GM23338 (cell line): ENCODE measurements around the gene SNORC. TPM values are rescaled to one million over a fixed set of nuclear protein-coding genes. Genes with fewer than 3 reads are reported as not detected.

Experiments
- ATAC-seq: fragments of 200-7000 bp; cut with Tn5 transposase; 3 replicates; pipeline ENCODE4 v1.9.1; 2020
- DNase-seq: peaks from one replicate; pipeline ENCODE4 v3.0.0-alpha.2; 2015; ENCODE audit warnings: low spot score
- H2AFZ ChIP-seq: fragments of 200-600 bp; sonication (generic); 2 replicates; pipeline ENCODE4 v1.8.0; 2016; ENCODE audit warnings: antibody characterized with exemption, mild to moderate bottlenecking, moderate library complexity
- H3F3A ChIP-seq: fragments of 200-600 bp; sonication (generic); replicated peaks from 2 replicates; pipeline ENCODE4 v1.8.0; 2017; ENCODE audit warnings: antibody characterized with exemption, mixed run types, low read depth
- H3K27ac ChIP-seq: fragments of 200-600 bp; sonication (generic); 2 replicates; pipeline ENCODE4 v1.6.1; 2016; ENCODE audit warnings: low read depth
- H3K27me3 ChIP-seq: fragments of 200-600 bp; sonication (generic); 2 replicates; pipeline ENCODE4 v1.8.0; 2016; ENCODE audit warnings: mild to moderate bottlenecking, mixed run types, moderate library complexity; ENCODE audit not compliant: insufficient read depth
- H3K36me3 ChIP-seq: fragments of 200-600 bp; sonication (generic); 2 replicates; pipeline ENCODE4 v1.8.0; 2016; ENCODE audit warnings: mild to moderate bottlenecking; ENCODE audit not compliant: insufficient read depth
- H3K4me1 ChIP-seq: fragments of 200-600 bp; sonication (generic); 2 replicates; pipeline ENCODE4 v1.8.0; 2016; ENCODE audit warnings: mild to moderate bottlenecking, moderate library complexity; ENCODE audit not compliant: insufficient read depth
- H3K4me2 ChIP-seq: fragments of 200-600 bp; sonication (generic); 2 replicates; pipeline ENCODE4 v1.7.1; 2017; ENCODE audit warnings: mixed run types
- H3K4me3 ChIP-seq: fragments of 200-600 bp; sonication (generic); 2 replicates; pipeline ENCODE4 v1.6.1; 2016; ENCODE audit warnings: mixed run types
- H3K79me2 ChIP-seq: fragments of 200-600 bp; sonication (generic); replicated peaks from 2 replicates; pipeline ENCODE4 v1.8.0; 2017; ENCODE audit warnings: mild to moderate bottlenecking; ENCODE audit not compliant: insufficient read depth
- H3K9me2 ChIP-seq: fragments of 200-600 bp; sonication (generic); 2 replicates; pipeline ENCODE4 v1.8.0; 2017; ENCODE audit not compliant: insufficient read depth
- H4K20me1 ChIP-seq: fragments of 200-600 bp; sonication (generic); replicated peaks from 2 replicates; pipeline ENCODE4 v1.8.0; 2017; ENCODE audit warnings: mild to moderate bottlenecking; ENCODE audit not compliant: insufficient read depth
- H3K27ac Mint-ChIP-seq: 2 replicates; pipeline ENCODE4 v1.8.0; 2020; ENCODE audit warnings: inconsistent platforms, mild to moderate bottlenecking, moderate library complexity, mixed read lengths
- H3K27me3 Mint-ChIP-seq: 3 replicates; pipeline ENCODE4 v1.8.0; 2022; ENCODE audit warnings: low read depth, mild to moderate bottlenecking, moderate library complexity, mixed read lengths, inconsistent platforms; ENCODE audit not compliant: insufficient read depth, poor library complexity
- H3K36me3 Mint-ChIP-seq: 3 replicates; pipeline ENCODE4 v1.8.0; 2021; ENCODE audit warnings: low read depth, mild to moderate bottlenecking, inconsistent platforms, moderate library complexity, mixed read lengths
- H3K4me1 Mint-ChIP-seq: 3 replicates; pipeline ENCODE4 v1.8.0; 2020; ENCODE audit warnings: mild to moderate bottlenecking, inconsistent platforms, mixed read lengths
- H3K4me3 Mint-ChIP-seq: 3 replicates; pipeline ENCODE4 v1.8.0; 2021; ENCODE audit warnings: moderate library complexity, mild to moderate bottlenecking, inconsistent platforms, mixed read lengths
- H3K9me3 Mint-ChIP-seq: 3 replicates; pipeline ENCODE4 v1.8.0; 2020; ENCODE audit warnings: moderate library complexity, mild to moderate bottlenecking, inconsistent platforms, mixed read lengths
- CREB1 ChIP-seq: fragments of 250-450 bp; sonication (Bioruptor Pico); IDR thresholded peaks from 2 replicates; pipeline ENCODE4 v1.5.0; 2020; ENCODE audit warnings: low read depth, mild to moderate bottlenecking, moderate library complexity
- CTCF ChIP-seq, 2 experiments: fragments of 200-600 bp in 1 of 2; sonication (generic) in 1 of 2; conservative IDR thresholded peaks; 2 replicates each; pipeline versions ENCODE4 v1.5.1 to v1.6.1; 2016 to 2017; ENCODE audit warnings: antibody characterized with exemption in 2 of 2, low read depth in 2 of 2, mild to moderate bottlenecking in 2 of 2, moderate library complexity in 1 of 2
- ETS1 ChIP-seq: IDR thresholded peaks from 2 replicates; pipeline ENCODE4 v1.6.1; 2016; ENCODE audit warnings: antibody characterized with exemption
- EZH2 ChIP-seq: fragments of 200-600 bp; sonication (generic); IDR thresholded peaks from one replicate; pipeline ENCODE4 v1.8.0; 2017; ENCODE audit warnings: antibody characterized with exemption, mild to moderate bottlenecking, low read depth; ENCODE audit not compliant: unreplicated experiment
- EZH2phosphoT487 ChIP-seq: fragments of 200-600 bp; sonication (generic); IDR thresholded peaks from one replicate; pipeline ENCODE4 v1.8.1; 2018; ENCODE audit warnings: antibody characterized with exemption; ENCODE audit not compliant: unreplicated experiment
- JUNB ChIP-seq: IDR thresholded peaks from one replicate; pipeline ENCODE4 v1.6.1; 2016; ENCODE audit warnings: antibody characterized with exemption; ENCODE audit not compliant: unreplicated experiment
- NANOG ChIP-seq: IDR thresholded peaks from 2 replicates; pipeline ENCODE4 v1.6.1; 2016; ENCODE audit warnings: antibody characterized with exemption, borderline replicate concordance
- POLR2AphosphoS5 ChIP-seq: IDR thresholded peaks from 2 replicates; pipeline ENCODE4 v1.6.1; 2016; ENCODE audit warnings: antibody characterized with exemption, low read depth
- STAT1 ChIP-seq: IDR thresholded peaks from one replicate; pipeline ENCODE4 v1.6.1; 2016; ENCODE audit warnings: antibody characterized with exemption; ENCODE audit not compliant: unreplicated experiment
- ZNF114 ChIP-seq: fragments of 250-450 bp; sonication (Bioruptor Pico); IDR thresholded peaks from 2 replicates; pipeline ENCODE4 v1.5.0; 2020; ENCODE audit warnings: mild to moderate bottlenecking, moderate library complexity
- ZNF331 ChIP-seq: fragments of 250-450 bp; sonication (Bioruptor Pico); IDR thresholded peaks from 2 replicates; pipeline ENCODE4 v1.5.0; 2020; ENCODE audit warnings: low read depth, mild to moderate bottlenecking, moderate library complexity
- polyA plus RNA-seq: library from polyadenylated mRNA; unstranded; fragments of >200 nt; fragmentation: Nextera tagmentation; extraction: Ambion mirVana; gene quantifications from 2 replicates; pipeline ENCODE4 v1.2.1, GENCODE V29; 2016
- total RNA-seq: library from RNA; depleted of rRNA; stranded (reverse); fragments of >200 nt; shearing (Covaris generic); gene quantifications from 2 replicates; pipeline ENCODE4 v1.2.3, GENCODE V29; 2014

SNORC gene
- total and polyA plus RNA-seq, 2 experiments from 2014 or later: 0.80 to 1.6 TPM

DNA sequence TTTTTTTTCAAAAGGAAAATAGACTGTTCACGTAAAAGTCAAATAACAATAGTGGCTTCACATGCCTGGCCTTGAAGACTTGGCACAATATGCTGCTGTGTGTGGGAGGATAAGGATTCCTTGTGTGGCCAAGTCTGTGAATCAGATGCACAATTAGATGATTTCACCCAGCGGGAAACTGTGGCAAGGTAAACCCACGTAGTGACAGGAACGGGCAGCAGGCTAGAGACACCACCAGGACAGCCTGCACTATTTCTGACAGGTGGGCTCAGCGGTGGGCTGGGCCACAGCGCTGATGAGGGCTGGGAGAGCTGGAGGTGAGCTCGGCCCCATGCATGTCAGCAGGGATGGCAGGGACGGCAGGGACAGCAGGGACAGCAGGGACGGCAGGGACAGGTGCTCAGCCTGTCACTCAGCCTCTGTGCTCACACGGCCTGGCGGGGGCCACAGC lies 21.6 kb downstream of the SNORC start:
- Mint-ChIP-seq H3K4me3 (no peak overlapping the region; the same call in 2 of the 3 replicates), H3K9me3 (no peaks in the 10 kb centered on the region; the same call in 2 of the 3 replicates), H3K27me3 (peaks cover 10% of the 10 kb centered on the region), H3K4me1 (peaks cover 36% of the 10 kb centered on the region), H3K36me3 (no peaks in the 10 kb centered on the region; the same call in 2 of the 3 replicates), H3K27ac (no peak overlapping the region)
- DNase-seq: no peak
- Histone ChIP-seq H4K20me1 (no peaks in the 10 kb centered on the region), H3K4me3 (peak overlapping the region; percentile 7; the same call in 1 of the 2 replicates), H3K4me2 (no peak overlapping the region), H3K36me3 (no peaks in the 10 kb centered on the region), H2AFZ (peak overlapping the region; percentile 92; the same call in 1 of the 2 replicates), H3K9me2 (no peaks in the 10 kb centered on the region), H3K79me2 (no peaks in the 10 kb centered on the region), H3K27me3 (no peaks in the 10 kb centered on the region), H3F3A (no peaks in the 10 kb centered on the region; the same call in 1 of the 2 replicates), H3K27ac (no peak overlapping the region), H3K4me1 (peaks cover 6% of the 10 kb centered on the region; the same call in 1 of the 2 replicates)
- TF ChIP-seq CTCF (conservative IDR thresholded peaks at IDR 0.05; ENCODE audit: low read depth in 2 of 2) (no peak), ZNF331 (no peak), EZH2 (no peak), JUNB (no peak), EZH2phosphoT487 (no peak)
- no peak for ATAC-seq

DNA sequence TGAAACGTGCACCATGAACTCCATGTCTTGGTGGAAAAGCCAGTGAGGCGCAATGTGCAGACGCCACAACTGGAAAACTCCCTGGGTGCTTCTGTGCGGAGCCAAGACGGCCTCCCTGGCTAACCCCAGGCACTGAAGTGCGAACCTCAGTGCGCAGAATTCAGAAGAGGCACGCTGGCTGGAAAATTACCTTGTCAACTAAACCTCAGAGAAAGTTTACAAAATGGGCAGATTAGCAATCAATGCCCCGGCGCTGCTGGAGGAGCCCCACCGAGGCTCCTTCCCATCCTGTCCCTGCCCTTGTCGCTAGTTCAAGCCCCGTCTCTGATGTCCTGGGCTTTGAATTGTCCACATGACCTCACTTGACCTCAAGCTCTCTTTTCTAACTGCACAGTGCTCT lies 22.2 kb downstream of the SNORC start:
- Histone ChIP-seq H3K9me2 (no peaks in the 10 kb centered on the region), H3K27ac (no peak overlapping the region), H3K4me3 (no peak overlapping the region), H3K4me2 (no peak overlapping the region), H3K36me3 (no peaks in the 10 kb centered on the region), H2AFZ (no peak overlapping the region), H3K4me1 (peaks cover 6% of the 10 kb centered on the region; the same call in 1 of the 2 replicates), H3K27me3 (no peaks in the 10 kb centered on the region), H3K79me2 (no peaks in the 10 kb centered on the region), H3F3A (no peaks in the 10 kb centered on the region; the same call in 1 of the 2 replicates), H4K20me1 (no peaks in the 10 kb centered on the region)
- ATAC-seq: no peak
- DNase-seq: no peak
- Mint-ChIP-seq H3K27me3 (peaks cover 9% of the 10 kb centered on the region), H3K9me3 (no peaks in the 10 kb centered on the region; the same call in 2 of the 3 replicates), H3K4me1 (peaks cover 33% of the 10 kb centered on the region), H3K4me3 (no peak overlapping the region; the same call in 2 of the 3 replicates), H3K27ac (no peak overlapping the region), H3K36me3 (no peaks in the 10 kb centered on the region; the same call in 2 of the 3 replicates)
- TF ChIP-seq EZH2phosphoT487 (no peak), CTCF (conservative IDR thresholded peaks at IDR 0.05; ENCODE audit: low read depth in 2 of 2) (no peak), JUNB (no peak), ZNF331 (no peak), CREB1 (CRISPR knock-in tag) (no peak), NANOG (no peak), EZH2 (no peak), ZNF114 (CRISPR knock-in tag) (no peak), ETS1 (no peak), STAT1 (no peak), POLR2AphosphoS5 (no peak)
